GM13976 (cell line): ENCODE results near the gene PRRC2B.
"Not testable (repeated sequence)": the region's sequence is repeated elsewhere in the genome, so short reads cannot be mapped to it uniquely, and the experiment has no call there.

Source experiments
- DNase-seq: peaks from one replicate; pipeline ENCODE4 v3.0.0; 2012; ENCODE audit warnings: low spot score
- CTCF ChIP-seq: IDR thresholded peaks from 2 replicates; pipeline ENCODE4 v1.5.1; 2012; ENCODE audit warnings: borderline replicate concordance, mild to moderate bottlenecking; ENCODE audit not compliant: insufficient read depth; ENCODE audit errors: extremely low read depth, missing control alignments, control extremely low read depth
- in situ Hi-C: fragments of 300-500 bp; cut with MboI; formaldehyde crosslinking; loops from one replicate; pipeline ENCODE4 v1.12.0; 2022; ENCODE audit warnings: low sequenced_read_pairs, mixed read lengths, inconsistent platforms; ENCODE audit not compliant: unreplicated experiment

Gene PRRC2B

GRCh38 chr9:131469356-131469755 is 75.5 kb downstream of the PRRC2B start:
- no peak for DNase-seq
- in situ Hi-C loops, result no loop called here
- TF ChIP-seq CTCF, result no peak

- in situ Hi-C loops, result no loop called here
Measured at GRCh38 chr9:131469951-131470350, 76.1 kb downstream of the PRRC2B start.

GRCh38 chr9:131470581-131470991 is 76.7 kb downstream of the PRRC2B start:
- in situ Hi-C loops, result no loop called here
- TF ChIP-seq CTCF, result no peak
- no peak for DNase-seq

More at GRCh38 chr9:131469951-131470350, 76.1 kb downstream of the PRRC2B start:
- DNase-seq, result no peak
- no peak for TF ChIP-seq CTCF

GRCh38 chr9:131472085-131472484 is 78.2 kb downstream of the PRRC2B start:
- in situ Hi-C loops, DNase-seq: not testable (repeated sequence)

GRCh38 chr9:131473198-131473885 is 79.5 kb downstream of the PRRC2B start:
- DNase-seq, result no peak
- no peak for TF ChIP-seq CTCF
- in situ Hi-C loops, result no loop called here

- TF ChIP-seq CTCF, result no peak
- in situ Hi-C loops, result no loop called here
- DNase-seq, result no peak
Measured at GRCh38 chr9:131473891-131474290, 80.0 kb downstream of the PRRC2B start.

- no peak for TF ChIP-seq CTCF
- in situ Hi-C loops, result no loop called here
- no peak for DNase-seq
Measured at GRCh38 chr9:131474711-131475110, 80.8 kb downstream of the PRRC2B start.
